GM18498 (cell line): ENCODE results near the gene CST9L.

ENCODE experiments used
- ATAC-seq: cut with Tn5 transposase; IDR thresholded peaks from one replicate; pipeline ENCODE4 v1.9.1; 2021; ENCODE audit warnings: mild to moderate bottlenecking, moderate library complexity; ENCODE audit not compliant: unreplicated experiment

CST9L gene

GRCh38 chr20:23514848-23515247 lies 53.4 kb downstream of the CST9L start:
- no peak for ATAC-seq
